DOHH2 (cell line): ENCODE results near the gene MCFD2.

ENCODE experiments used
- H3F3A ChIP-seq: fragments of 200-600 bp; sonication (generic), shearing (Covaris generic); 2 replicates; pipeline ENCODE4 v1.6.0; 2016; ENCODE audit warnings: antibody characterized with exemption, mild to moderate bottlenecking; ENCODE audit not compliant: control insufficient read depth, insufficient read depth
- H3K27ac ChIP-seq: fragments of 200-600 bp; sonication (generic); 2 replicates; pipeline ENCODE4 v1.5.1; 2014; ENCODE audit warnings: low read depth, mild to moderate bottlenecking, low read length, moderate library complexity
- H3K27me3 ChIP-seq: fragments of 200-600 bp; sonication (generic); 2 replicates; pipeline ENCODE4 v1.6.1; 2014; ENCODE audit warnings: mild to moderate bottlenecking, low read length, mixed read lengths; ENCODE audit not compliant: control insufficient read depth
- H3K36me3 ChIP-seq: fragments of 200-600 bp; sonication (generic); 2 replicates; pipeline ENCODE4 v1.6.1; 2014; ENCODE audit warnings: mild to moderate bottlenecking, low read length, moderate library complexity, mixed read lengths; ENCODE audit not compliant: control insufficient read depth
- H3K4me1 ChIP-seq: fragments of 200-600 bp; sonication (generic); 2 replicates; pipeline ENCODE4 v1.6.1; 2014; ENCODE audit warnings: mild to moderate bottlenecking, low read length, mixed read lengths; ENCODE audit not compliant: control insufficient read depth
- H3K4me2 ChIP-seq: fragments of 200-600 bp; sonication (generic); 2 replicates; pipeline ENCODE4 v1.6.0; 2014; ENCODE audit warnings: mild to moderate bottlenecking, low read length, moderate library complexity
- H3K4me3 ChIP-seq: fragments of 200-600 bp; sonication (generic); 2 replicates; pipeline ENCODE4 v1.5.1; 2014; ENCODE audit warnings: mild to moderate bottlenecking, low read length, mixed read lengths
- H3K79me2 ChIP-seq: fragments of 200-600 bp; sonication (generic); 2 replicates; pipeline ENCODE4 v1.6.1; 2014; ENCODE audit warnings: mild to moderate bottlenecking, low read length, mixed read lengths; ENCODE audit not compliant: control insufficient read depth
- H3K9me2 ChIP-seq: fragments of 200-600 bp; sonication (generic); replicated peaks from 2 replicates; pipeline ENCODE4 v1.6.1; 2014; ENCODE audit warnings: mild to moderate bottlenecking, low read length, mixed read lengths; ENCODE audit not compliant: control insufficient read depth
- H3K9me3 ChIP-seq: fragments of 200-600 bp; sonication (generic); 2 replicates; pipeline ENCODE4 v1.6.1; 2014; ENCODE audit warnings: antibody characterized with exemption, low read length, mixed read lengths; ENCODE audit not compliant: control insufficient read depth, insufficient read depth
- H4K20me1 ChIP-seq: fragments of 200-600 bp; sonication (generic); 2 replicates; pipeline ENCODE4 v1.6.0; 2014; ENCODE audit warnings: low read depth, mild to moderate bottlenecking, antibody characterized with exemption, low read length, moderate library complexity; ENCODE audit not compliant: control insufficient read depth, insufficient read depth
- EZH2phosphoT487 ChIP-seq: fragments of 200-600 bp; sonication (generic); IDR thresholded peaks from 2 replicates; pipeline ENCODE4 v1.6.1; 2017; ENCODE audit warnings: borderline replicate concordance, mild to moderate bottlenecking, antibody characterized with exemption, low read length, moderate library complexity, mixed read lengths
- TF ChIP-seq, protein P1 (sequence below): fragments of 200-600 bp; sonication (generic); IDR thresholded peaks from one replicate; pipeline ENCODE4 v1.5.1; 2014; ENCODE audit warnings: antibody characterized with exemption, mild to moderate bottlenecking, low read depth, low read length; ENCODE audit not compliant: poor library complexity, severe bottlenecking

MCFD2 gene

DNA sequence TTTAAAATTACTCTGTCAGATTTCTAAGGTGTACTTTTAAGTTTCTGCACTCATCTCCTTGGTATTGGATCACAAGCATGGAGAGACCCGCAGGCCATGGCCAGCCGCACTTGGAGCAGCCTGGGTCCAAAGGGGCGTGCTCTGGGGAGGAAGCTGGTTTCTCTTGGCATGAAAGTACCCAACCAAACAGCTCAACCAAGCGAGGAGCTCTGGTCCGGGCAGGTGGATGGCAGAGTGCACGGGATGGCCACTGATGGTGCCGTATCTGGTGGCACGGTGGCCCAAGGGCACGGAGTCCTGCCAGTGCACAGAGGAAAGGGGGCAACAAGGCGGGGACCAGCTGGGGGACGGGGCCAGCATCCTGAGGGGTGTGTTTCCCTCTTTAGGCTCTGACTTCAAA, 32.2 kb upstream of the MCFD2 start:
- H3K4me1 ChIP-seq: peaks cover 62% of the 10 kb centered on the region
- H3F3A ChIP-seq: peaks cover 4% of the 10 kb centered on the region
- H3K36me3 ChIP-seq: peaks cover 59% of the 10 kb centered on the region
- no peaks in the 10 kb centered on the region for H3K9me2 ChIP-seq
- no peaks in the 10 kb centered on the region for H4K20me1 ChIP-seq
- TF ChIP-seq, protein P1, sequence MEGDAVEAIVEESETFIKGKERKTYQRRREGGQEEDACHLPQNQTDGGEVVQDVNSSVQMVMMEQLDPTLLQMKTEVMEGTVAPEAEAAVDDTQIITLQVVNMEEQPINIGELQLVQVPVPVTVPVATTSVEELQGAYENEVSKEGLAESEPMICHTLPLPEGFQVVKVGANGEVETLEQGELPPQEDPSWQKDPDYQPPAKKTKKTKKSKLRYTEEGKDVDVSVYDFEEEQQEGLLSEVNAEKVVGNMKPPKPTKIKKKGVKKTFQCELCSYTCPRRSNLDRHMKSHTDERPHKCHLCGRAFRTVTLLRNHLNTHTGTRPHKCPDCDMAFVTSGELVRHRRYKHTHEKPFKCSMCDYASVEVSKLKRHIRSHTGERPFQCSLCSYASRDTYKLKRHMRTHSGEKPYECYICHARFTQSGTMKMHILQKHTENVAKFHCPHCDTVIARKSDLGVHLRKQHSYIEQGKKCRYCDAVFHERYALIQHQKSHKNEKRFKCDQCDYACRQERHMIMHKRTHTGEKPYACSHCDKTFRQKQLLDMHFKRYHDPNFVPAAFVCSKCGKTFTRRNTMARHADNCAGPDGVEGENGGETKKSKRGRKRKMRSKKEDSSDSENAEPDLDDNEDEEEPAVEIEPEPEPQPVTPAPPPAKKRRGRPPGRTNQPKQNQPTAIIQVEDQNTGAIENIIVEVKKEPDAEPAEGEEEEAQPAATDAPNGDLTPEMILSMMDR: no peak
- no peak for TF ChIP-seq EZH2phosphoT487
- no peak overlapping the region for H3K4me2 ChIP-seq
- H3K79me2 ChIP-seq: peaks cover 85% of the 10 kb centered on the region
- no peak overlapping the region for H3K4me3 ChIP-seq
- H3K9me3 ChIP-seq: no peaks in the 10 kb centered on the region
- no peaks in the 10 kb centered on the region for H3K27me3 ChIP-seq
- H3K27ac ChIP-seq: no peak overlapping the region

DNA sequence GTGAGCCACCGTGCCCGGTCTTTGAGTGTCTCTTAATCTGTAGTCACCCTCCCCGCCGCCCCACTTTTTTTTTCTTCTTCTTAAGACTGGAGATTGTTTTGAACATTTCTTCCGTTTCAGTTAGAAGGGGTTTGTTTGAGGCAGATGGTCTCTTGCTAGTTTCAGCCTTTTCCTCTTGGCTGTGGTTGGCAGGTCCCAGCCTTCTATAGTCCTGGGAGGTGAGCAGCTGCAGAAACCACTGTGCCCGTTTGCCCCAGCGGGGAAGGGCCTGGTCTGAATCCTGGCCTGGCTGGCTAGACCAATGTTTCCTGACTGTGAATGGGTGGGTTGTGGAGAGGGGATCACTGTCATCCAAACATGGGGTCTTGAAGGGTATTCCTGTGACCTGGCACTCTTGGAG, 30.1 kb upstream of the MCFD2 start:
- TF ChIP-seq, protein P1: no peak
- TF ChIP-seq EZH2phosphoT487: no peak
- no peak overlapping the region for H3K27ac ChIP-seq
- no peaks in the 10 kb centered on the region for H4K20me1 ChIP-seq
- H3K27me3 ChIP-seq: no peaks in the 10 kb centered on the region
- H3K79me2 ChIP-seq: peaks cover 92% of the 10 kb centered on the region
- peaks cover 4% of the 10 kb centered on the region for H3F3A ChIP-seq
- no peaks in the 10 kb centered on the region for H3K9me3 ChIP-seq
- H3K4me2 ChIP-seq: no peak overlapping the region
- H3K4me3 ChIP-seq: no peak overlapping the region
- peaks cover 54% of the 10 kb centered on the region for H3K4me1 ChIP-seq
- peaks cover 45% of the 10 kb centered on the region for H3K36me3 ChIP-seq
- H3K9me2 ChIP-seq: no peaks in the 10 kb centered on the region

DNA sequence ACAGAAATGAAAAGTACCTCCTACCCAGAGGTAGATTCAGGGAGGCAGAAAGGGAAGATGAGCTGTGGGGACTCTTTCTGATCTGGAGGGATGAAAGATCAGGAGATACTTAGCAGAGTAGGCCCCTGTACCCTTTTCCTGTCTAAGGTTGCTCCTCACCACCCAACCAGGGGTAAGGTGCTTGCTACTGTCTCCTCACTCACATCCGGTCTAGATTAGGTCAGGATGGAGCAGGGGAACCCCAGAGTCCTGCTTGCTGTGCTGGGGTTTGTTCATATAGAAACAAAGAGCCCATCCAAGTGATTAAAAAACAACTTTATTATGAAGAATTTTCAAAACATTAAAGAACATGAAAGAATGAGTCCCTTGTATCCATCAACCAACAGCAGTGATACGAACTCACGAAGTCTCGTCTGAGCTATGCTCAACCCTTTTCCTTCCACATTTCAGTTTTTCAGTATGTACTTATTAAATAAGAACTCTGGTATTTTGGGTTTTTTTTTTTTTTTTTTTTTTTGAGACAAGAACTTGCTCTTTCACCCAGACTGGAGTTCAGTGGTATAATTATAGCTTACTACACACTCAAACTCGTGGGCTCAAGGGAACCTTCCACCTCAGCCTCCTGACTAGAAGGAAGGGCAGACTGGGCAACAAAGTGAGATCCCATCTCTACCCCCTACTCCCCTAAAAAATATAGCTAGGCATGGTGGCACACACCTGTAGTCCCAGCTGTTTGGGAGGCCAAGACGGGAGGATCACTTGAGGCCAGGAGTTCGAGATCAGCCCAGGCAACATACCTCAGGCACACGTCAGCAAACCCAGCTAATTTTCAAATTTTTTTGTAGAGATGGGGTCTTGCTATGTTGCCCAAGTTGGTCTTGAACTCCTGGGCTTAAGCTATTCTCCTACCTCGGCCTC, 28.5 kb upstream of the MCFD2 start:
- Histone ChIP-seq H3K9me2 (no peaks in the 10 kb centered on the region), H3K27ac (peak overlapping the region; percentile 83), H3K4me3 (peak overlapping the region; percentile 94), H3F3A (peaks cover 4% of the 10 kb centered on the region), H4K20me1 (no peaks in the 10 kb centered on the region), H3K27me3 (no peaks in the 10 kb centered on the region), H3K4me2 (peak overlapping the region; percentile 95), H3K36me3 (peaks cover 37% of the 10 kb centered on the region), H3K9me3 (no peaks in the 10 kb centered on the region), H3K4me1 (peaks cover 52% of the 10 kb centered on the region), H3K79me2 (peaks cover 93% of the 10 kb centered on the region)
- no peak for TF ChIP-seq EZH2phosphoT487
- TF ChIP-seq, protein P1: no peak
